NT2/D1 (cell line): ENCODE measurements around the gene ULBP3.

Experiments
- DNase-seq: peaks from one replicate; pipeline ENCODE4 v3.0.0-alpha.2; 2011; ENCODE audit warnings: low read depth, low spot score
- H3K27me3 ChIP-seq: 2 replicates; pipeline ENCODE4 v1.6.0; 2011; ENCODE audit warnings: mild to moderate bottlenecking; ENCODE audit not compliant: insufficient read length, insufficient read depth
- H3K36me3 ChIP-seq: 2 replicates; pipeline ENCODE4 v1.6.1; 2011; ENCODE audit warnings: mild to moderate bottlenecking, low read length, mixed read lengths; ENCODE audit not compliant: insufficient read depth, insufficient read length
- H3K4me1 ChIP-seq: 2 replicates; pipeline ENCODE4 v1.5.1; 2011; ENCODE audit not compliant: insufficient read depth, insufficient read length
- H3K4me3 ChIP-seq: 2 replicates; pipeline ENCODE4 v1.5.1; 2011; ENCODE audit warnings: low read depth; ENCODE audit not compliant: insufficient read length
- H3K9ac ChIP-seq: 2 replicates; pipeline ENCODE4 v1.6.0; 2011; ENCODE audit warnings: low read depth; ENCODE audit not compliant: insufficient read length
- H3K9me3 ChIP-seq: 2 replicates; pipeline ENCODE4 v1.5.1; 2011; ENCODE audit warnings: mild to moderate bottlenecking, low read length; ENCODE audit not compliant: insufficient read depth
- SUZ12 ChIP-seq: IDR thresholded peaks from 2 replicates; pipeline ENCODE4 v1.6.1; 2011; ENCODE audit not compliant: insufficient read length, insufficient read depth; ENCODE audit errors: extremely low read depth
- YY1 ChIP-seq: IDR thresholded peaks from 2 replicates; pipeline ENCODE4 v1.6.1; 2011; ENCODE audit not compliant: insufficient read length, insufficient read depth
- ZNF274 ChIP-seq: IDR thresholded peaks from 2 replicates; pipeline ENCODE4 v1.6.1; 2011; ENCODE audit warnings: mild to moderate bottlenecking, low read depth, low read length

The ULBP3 gene

GRCh38 chr6:150050846-150051245 lies 18.1 kb downstream of the ULBP3 start:
- no peak overlapping the region for H3K9ac ChIP-seq
- H3K9me3 ChIP-seq = no peaks in the 10 kb centered on the region
- no peaks in the 10 kb centered on the region for H3K27me3 ChIP-seq
- no peak overlapping the region for H3K4me3 ChIP-seq
- H3K4me1 ChIP-seq = no peaks in the 10 kb centered on the region
- DNase-seq = no peak
- no peaks in the 10 kb centered on the region for H3K36me3 ChIP-seq
- no peak for TF ChIP-seq YY1
- TF ChIP-seq ZNF274 = no peak
- TF ChIP-seq SUZ12 = no peak

DNA sequence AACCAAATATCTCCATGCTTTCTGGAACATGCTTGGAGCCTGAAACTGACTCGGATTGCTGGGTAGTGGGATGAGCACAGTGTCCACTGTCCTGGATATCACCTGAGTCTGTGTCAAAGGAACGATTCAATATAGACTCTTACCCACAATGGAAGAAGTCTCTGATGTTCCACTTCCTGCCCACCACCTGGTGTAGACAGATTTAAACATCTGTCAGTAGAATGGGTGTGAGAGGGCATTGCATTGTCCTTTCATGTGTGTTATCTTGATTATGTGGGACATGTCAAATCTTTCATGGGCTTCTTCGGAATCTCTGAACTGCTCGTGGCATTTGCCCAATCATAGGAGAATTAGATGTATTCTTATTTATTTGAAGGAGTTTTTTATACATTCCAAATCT lies 20.8 kb downstream of the ULBP3 start:
- Histone ChIP-seq H3K36me3 (no peaks in the 10 kb centered on the region), H3K4me1 (no peaks in the 10 kb centered on the region)
- no peak for DNase-seq

GRCh38 chr6:150046943-150047342 lies 22.0 kb downstream of the ULBP3 start:
- no peak overlapping the region for H3K4me3 ChIP-seq
- H3K4me1 ChIP-seq = no peaks in the 10 kb centered on the region
- no peaks in the 10 kb centered on the region for H3K36me3 ChIP-seq
- H3K27me3 ChIP-seq = no peaks in the 10 kb centered on the region
- TF ChIP-seq SUZ12 = no peak
- no peak for TF ChIP-seq ZNF274
- no peak for TF ChIP-seq YY1
- DNase-seq = no peak
- H3K9ac ChIP-seq = no peak overlapping the region
- no peaks in the 10 kb centered on the region for H3K9me3 ChIP-seq

More for the DNA sequence above, 20.8 kb downstream of the ULBP3 start:
- TF ChIP-seq ZNF274 = no peak
- TF ChIP-seq SUZ12 = no peak
- TF ChIP-seq YY1 = no peak
- Histone ChIP-seq H3K4me3 (no peak overlapping the region), H3K27me3 (no peaks in the 10 kb centered on the region), H3K9me3 (no peaks in the 10 kb centered on the region), H3K9ac (no peak overlapping the region)

GRCh38 chr6:150044621-150045145 lies 24.2 kb downstream of the ULBP3 start:
- DNase-seq = no peak
- no peak for TF ChIP-seq ZNF274
- no peak for TF ChIP-seq YY1
- no peak for TF ChIP-seq SUZ12

DNA sequence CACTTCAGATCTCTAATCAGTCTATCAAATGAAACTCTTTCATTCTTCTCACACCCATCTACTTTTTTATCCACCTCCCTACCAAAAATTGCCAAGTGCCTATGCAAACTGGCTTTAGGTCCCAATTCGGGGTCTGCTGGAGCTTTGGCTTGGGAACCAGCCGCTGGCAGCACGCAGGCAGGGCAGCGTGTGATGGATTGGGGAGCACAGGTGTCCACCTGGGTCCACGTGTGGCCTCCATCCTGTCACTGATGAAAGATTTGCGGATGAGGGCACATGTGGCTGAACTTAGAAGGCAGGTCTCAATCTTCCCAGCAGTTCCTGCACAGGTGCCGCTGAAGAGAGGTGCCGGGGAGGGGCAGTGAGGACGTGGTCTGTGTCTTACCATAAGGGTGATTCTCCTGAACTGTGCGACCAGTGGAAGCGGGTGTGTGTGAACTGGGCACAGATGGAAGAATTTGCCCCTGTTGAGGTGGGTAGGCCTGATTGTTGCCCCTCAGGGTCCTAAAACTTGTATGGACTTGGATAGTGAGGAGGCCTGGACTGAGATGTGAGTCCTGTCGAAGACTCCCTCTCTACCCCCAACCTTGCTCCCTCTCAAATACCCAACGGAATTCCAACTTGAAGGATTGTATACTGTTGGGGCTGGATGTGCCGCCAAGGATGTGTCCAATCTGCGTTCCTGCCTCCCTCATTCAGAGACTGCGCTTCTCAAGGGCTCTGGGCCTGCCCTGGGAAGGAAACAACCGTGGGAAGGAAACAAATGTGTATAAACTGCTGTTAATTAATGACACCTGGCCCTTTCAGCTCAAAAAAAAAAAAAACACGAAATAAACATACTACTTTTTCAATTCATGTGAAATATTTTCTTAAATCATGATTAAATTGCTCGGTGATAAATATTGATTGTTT lies 25.2 kb downstream of the ULBP3 start:
- no peak overlapping the region for H3K9ac ChIP-seq
- H3K9me3 ChIP-seq = no peaks in the 10 kb centered on the region
- no peaks in the 10 kb centered on the region for H3K4me1 ChIP-seq
- no peak for TF ChIP-seq YY1
- TF ChIP-seq SUZ12 = no peak
- H3K27me3 ChIP-seq = peaks cover 14% of the 10 kb centered on the region
- no peaks in the 10 kb centered on the region for H3K36me3 ChIP-seq
- DNase-seq = no peak
- no peak overlapping the region for H3K4me3 ChIP-seq

More at GRCh38 chr6:150044621-150045145, 24.2 kb downstream of the ULBP3 start:
- H3K9me3 ChIP-seq = no peaks in the 10 kb centered on the region
- H3K4me3 ChIP-seq = no peak overlapping the region
- H3K36me3 ChIP-seq = no peaks in the 10 kb centered on the region
- no peaks in the 10 kb centered on the region for H3K4me1 ChIP-seq
- no peak overlapping the region for H3K9ac ChIP-seq
- peaks cover 5% of the 10 kb centered on the region for H3K27me3 ChIP-seq

GRCh38 chr6:150043096-150043495 lies 25.8 kb downstream of the ULBP3 start:
- TF ChIP-seq SUZ12 (no peak), YY1 (no peak), ZNF274 (no peak)
- Histone ChIP-seq H3K4me3 (no peak overlapping the region), H3K36me3 (no peaks in the 10 kb centered on the region), H3K9ac (no peak overlapping the region), H3K4me1 (no peaks in the 10 kb centered on the region), H3K9me3 (no peaks in the 10 kb centered on the region), H3K27me3 (peaks cover 21% of the 10 kb centered on the region)
- DNase-seq = no peak

- H3K4me3 ChIP-seq = peak overlapping the region; percentile 50
- no peak overlapping the region for H3K9ac ChIP-seq
- no peaks in the 10 kb centered on the region for H3K4me1 ChIP-seq
- no peak for DNase-seq
- H3K9me3 ChIP-seq = no peaks in the 10 kb centered on the region
- no peaks in the 10 kb centered on the region for H3K36me3 ChIP-seq
- H3K27me3 ChIP-seq = peaks cover 58% of the 10 kb centered on the region
- TF ChIP-seq YY1 (no peak), ZNF274 (no peak), SUZ12 (no peak)
Observed at GRCh38 chr6:150038202-150039062, 30.5 kb downstream of the ULBP3 start.
